ENCODE measurements around the gene CEP295NL. TPM values are rescaled to one million over a fixed set of nuclear protein-coding genes. Genes with fewer than 3 reads are reported as not detected.

The CEP295NL gene
- total RNA-seq, 1 experiment from 2014 or later, result 0.07 TPM

DNA sequence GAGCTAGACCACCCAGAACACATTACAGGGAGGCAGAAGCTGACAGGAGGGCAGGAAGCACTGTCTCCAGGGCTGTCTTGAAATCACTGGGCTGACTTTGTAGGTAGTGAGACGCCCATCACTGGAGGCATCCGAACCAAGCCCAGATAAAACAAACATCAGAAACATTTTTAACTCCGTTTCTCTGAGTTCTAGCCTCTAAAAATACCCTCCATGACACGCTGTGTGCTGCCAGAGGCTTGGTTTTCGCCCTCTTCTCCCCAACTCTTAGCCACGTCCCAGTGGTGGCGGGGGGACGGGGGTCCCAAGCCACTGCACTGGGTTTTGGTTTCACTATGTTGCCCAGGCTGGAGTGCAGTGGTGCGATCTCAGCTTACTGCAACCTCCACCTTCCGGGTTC lies 1.2 kb downstream of the CEP295NL start:
- no peaks in the 10 kb centered on the region; the same call in 1 of the 2 replicates for H3K36me3 ChIP-seq (replicated peaks; ENCODE audit: control insufficient read depth, insufficient read depth, low read length)
- H3K4me3 ChIP-seq (ENCODE audit: insufficient read depth, low read depth, low read length), result no peak overlapping the region
- H3K27me3 ChIP-seq (ENCODE audit: control insufficient read depth, insufficient read depth, low read length), result no peaks in the 10 kb centered on the region
- no peak for DNase-seq

DNA sequence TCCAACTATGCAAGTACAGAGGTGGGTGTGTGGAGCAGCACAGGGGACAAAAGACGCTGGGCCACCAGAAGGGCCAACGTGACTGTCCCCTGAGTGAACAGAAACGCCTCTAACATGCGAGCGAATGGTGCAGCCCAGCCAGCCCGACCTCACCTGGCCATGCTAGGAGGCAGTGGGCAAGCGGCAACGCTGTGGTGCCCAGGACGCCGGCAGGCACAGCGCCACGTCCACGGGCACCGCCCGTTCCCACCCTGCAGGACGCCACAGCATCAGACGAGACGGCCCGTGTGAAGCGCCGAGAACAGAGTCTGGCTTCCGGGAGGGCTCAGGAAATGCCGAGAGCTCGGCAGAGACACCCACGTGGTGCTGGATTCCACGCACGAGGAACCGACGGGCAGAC lies 2.2 kb downstream of the CEP295NL start:
- Histone ChIP-seq H3K4me3 (ENCODE audit: insufficient read depth, low read depth, low read length) (no peak overlapping the region), H3K36me3 (replicated peaks; ENCODE audit: control insufficient read depth, insufficient read depth, low read length) (no peaks in the 10 kb centered on the region; the same call in 1 of the 2 replicates), H3K27me3 (ENCODE audit: control insufficient read depth, insufficient read depth, low read length) (no peaks in the 10 kb centered on the region)
- no peak for DNase-seq

DNA sequence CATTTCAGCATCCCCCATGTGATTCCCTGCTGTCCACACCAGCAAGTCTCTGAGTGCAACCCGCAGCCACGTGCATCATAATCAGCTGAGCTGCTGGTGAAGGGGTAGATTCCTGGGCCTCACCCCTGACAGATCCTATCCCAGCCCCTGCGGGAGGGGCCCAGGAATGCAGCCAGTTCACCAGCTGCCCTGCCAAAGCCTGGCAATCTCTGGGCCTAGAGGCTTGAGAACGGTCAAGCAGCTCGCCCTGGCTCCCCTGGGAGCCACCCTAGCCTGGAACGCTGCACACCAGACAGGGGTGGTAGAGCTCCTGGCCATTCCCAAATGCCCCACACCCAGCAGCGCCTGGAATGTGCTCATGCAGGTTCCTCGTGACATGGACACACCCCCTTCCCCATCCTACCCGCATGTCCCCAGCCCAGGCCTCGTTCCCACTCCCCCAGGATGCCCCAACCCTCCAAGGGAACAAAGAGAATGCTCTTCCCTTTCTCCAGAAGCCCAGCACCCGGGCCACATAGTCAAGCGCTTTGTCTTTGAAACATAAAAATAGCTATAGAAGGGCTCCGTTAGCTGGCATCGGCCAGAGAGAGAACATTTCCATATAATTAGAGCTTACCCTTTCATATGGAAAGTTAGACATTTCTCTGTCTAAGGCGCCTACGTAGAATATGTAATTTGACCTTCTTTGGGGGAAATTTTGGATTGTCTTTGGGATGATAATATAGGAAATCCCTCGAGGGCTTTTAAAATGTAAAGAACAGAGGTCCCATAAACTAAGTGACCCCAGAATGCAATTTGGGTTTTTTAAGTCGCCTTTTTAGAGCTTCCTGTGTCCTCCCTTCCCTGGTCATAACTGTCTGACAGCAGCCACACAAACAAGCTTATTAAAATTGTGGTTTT lies 3.4 kb downstream of the CEP295NL start:
- no peaks in the 10 kb centered on the region; the same call in 1 of the 2 replicates for H3K36me3 ChIP-seq (replicated peaks; ENCODE audit: control insufficient read depth, insufficient read depth, low read length)
- DNase-seq, result peak; percentile 92

DNA sequence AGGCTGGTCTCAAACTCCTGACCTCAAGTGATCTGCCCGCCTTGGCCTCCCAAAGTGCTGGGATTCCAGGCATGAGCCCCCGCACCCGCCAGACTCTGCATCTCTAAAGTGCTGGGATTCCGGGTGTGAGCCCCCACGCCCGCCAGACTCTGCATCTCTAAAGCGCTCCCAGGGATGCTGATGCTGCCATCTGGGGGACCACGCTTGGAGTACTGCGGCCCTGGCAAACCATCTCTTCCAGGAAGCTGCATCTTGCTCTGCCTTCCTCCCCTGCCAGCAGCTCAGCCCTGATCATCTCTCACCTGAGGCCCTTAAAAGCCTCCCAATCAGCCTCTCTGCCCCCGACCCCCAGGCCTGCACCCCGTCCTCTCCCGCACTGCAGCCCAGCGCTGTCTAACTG lies 4.1 kb downstream of the CEP295NL start:
- DNase-seq, result no peak
- Histone ChIP-seq H3K4me3 (ENCODE audit: insufficient read depth, low read depth, low read length) (no peak overlapping the region), H3K36me3 (replicated peaks; ENCODE audit: control insufficient read depth, insufficient read depth, low read length) (no peaks in the 10 kb centered on the region; the same call in 1 of the 2 replicates)

More for the DNA sequence above, 3.4 kb downstream of the CEP295NL start:
- no peaks in the 10 kb centered on the region for H3K27me3 ChIP-seq (ENCODE audit: control insufficient read depth, insufficient read depth, low read length)
- H3K4me3 ChIP-seq (ENCODE audit: insufficient read depth, low read depth, low read length), result no peak overlapping the region

DNA sequence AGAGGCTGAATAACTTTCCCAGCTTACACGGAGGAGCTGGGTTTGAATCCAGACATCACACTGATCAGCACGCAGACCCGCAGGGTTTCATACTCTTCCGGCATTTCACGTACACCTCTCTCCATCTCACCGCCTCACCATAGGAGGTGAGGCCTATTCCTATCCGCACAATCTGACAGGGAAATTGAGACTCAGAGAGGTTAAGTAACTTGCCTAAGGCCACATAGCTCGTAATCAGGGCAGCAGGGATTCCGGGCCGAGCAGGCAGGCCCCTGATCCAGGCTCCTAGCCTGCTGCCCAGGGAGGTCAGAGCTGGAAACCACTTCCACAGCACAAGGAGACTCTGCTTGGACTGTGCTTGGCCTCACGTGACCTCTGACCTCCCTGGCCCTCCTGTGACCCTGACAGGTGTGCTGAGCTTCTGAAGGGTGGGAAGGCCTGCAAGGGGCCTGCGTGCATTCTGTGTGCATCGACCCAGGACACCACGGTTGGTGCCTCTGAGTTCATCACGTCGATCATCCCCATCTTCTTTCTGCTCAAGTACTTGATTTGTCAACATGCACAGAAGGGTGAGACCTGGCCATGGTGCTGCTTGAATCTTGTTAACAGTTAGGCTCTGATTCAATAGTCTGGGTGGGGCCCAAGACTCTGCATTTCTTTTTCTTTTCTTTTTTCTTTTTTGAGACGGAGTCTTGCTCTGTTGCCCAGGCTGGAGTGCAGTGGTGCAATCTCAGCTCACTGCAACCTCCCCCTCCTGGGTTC lies 4.7 kb downstream of the CEP295NL start:
- no peak overlapping the region for H3K4me3 ChIP-seq (ENCODE audit: insufficient read depth, low read depth, low read length)

More for the DNA sequence above, 4.1 kb downstream of the CEP295NL start:
- H3K27me3 ChIP-seq (ENCODE audit: control insufficient read depth, insufficient read depth, low read length), result no peaks in the 10 kb centered on the region

DNA sequence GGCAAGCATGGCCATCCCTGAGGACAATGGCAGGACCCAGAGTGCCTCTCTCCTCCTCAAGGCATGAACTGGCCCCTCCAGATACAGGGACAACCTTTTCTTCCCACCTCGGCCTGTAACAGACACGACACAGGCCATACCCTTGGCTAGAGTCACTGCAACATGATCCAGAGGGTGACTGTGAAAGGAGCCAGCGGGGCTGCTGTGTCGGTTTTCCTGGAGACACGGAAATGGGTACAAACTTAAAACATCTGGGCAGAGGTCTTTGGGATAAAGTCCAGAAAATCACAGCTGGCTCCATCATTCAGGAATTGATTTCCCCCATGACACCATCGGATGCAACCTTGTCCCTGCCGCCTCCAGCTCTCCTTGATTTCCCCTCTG lies 5.3 kb downstream of the CEP295NL start:
- no peaks in the 10 kb centered on the region; the same call in none of the 2 replicates for H3K36me3 ChIP-seq (replicated peaks; ENCODE audit: control insufficient read depth, insufficient read depth, low read length)
- H3K4me3 ChIP-seq (ENCODE audit: insufficient read depth, low read depth, low read length), result no peak overlapping the region
- no peak for DNase-seq
- no peaks in the 10 kb centered on the region for H3K27me3 ChIP-seq (ENCODE audit: control insufficient read depth, insufficient read depth, low read length)

More for the DNA sequence above, 4.7 kb downstream of the CEP295NL start:
- Histone ChIP-seq H3K36me3 (replicated peaks; ENCODE audit: control insufficient read depth, insufficient read depth, low read length) (no peaks in the 10 kb centered on the region; the same call in none of the 2 replicates), H3K27me3 (ENCODE audit: control insufficient read depth, insufficient read depth, low read length) (no peaks in the 10 kb centered on the region)
- no peak for DNase-seq

DNA sequence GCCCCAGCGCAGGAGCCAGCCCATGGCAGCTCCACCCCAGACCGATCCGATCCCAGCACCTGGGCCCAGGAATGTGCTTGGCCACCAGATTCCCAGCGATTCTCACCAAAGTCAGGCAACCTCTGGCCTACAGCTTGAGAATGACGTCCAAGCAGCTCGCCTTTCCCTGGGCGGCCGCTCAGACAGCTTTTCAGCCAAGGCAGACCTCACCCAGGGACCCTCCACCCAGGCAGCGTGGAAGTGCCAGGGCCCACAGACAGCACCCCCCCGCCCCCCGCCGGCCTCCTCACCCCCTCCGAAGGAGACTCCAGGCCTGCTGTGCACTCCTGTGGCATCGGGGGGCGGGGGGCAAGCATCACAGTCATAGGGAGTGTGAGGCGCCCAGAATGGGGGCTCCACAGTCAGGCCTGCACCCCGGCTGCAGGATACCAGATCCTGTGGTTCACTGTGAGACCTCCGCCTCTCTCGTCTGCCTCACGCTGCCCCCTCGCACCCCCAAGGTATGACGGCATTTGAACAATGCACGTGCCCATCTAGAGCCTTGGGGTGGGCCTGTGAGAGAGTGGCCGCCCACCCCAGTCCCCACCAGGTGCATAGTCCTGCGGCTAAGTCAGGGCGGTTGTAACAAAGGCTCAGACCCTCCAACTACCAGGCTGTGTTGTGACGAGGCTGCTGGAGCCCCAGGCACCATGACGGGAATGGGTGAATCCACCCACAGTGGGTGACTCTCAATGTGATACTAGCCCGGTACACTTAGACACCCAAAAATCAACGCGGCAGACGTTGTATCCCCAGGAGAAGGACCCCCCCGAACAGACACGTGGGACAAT lies 6.0 kb downstream of the CEP295NL start:
- Histone ChIP-seq H3K27me3 (ENCODE audit: control insufficient read depth, insufficient read depth, low read length) (no peaks in the 10 kb centered on the region), H3K4me3 (ENCODE audit: insufficient read depth, low read depth, low read length) (no peak overlapping the region), H3K36me3 (replicated peaks; ENCODE audit: control insufficient read depth, insufficient read depth, low read length) (no peaks in the 10 kb centered on the region; the same call in none of the 2 replicates)
- DNase-seq, result no peak

DNA sequence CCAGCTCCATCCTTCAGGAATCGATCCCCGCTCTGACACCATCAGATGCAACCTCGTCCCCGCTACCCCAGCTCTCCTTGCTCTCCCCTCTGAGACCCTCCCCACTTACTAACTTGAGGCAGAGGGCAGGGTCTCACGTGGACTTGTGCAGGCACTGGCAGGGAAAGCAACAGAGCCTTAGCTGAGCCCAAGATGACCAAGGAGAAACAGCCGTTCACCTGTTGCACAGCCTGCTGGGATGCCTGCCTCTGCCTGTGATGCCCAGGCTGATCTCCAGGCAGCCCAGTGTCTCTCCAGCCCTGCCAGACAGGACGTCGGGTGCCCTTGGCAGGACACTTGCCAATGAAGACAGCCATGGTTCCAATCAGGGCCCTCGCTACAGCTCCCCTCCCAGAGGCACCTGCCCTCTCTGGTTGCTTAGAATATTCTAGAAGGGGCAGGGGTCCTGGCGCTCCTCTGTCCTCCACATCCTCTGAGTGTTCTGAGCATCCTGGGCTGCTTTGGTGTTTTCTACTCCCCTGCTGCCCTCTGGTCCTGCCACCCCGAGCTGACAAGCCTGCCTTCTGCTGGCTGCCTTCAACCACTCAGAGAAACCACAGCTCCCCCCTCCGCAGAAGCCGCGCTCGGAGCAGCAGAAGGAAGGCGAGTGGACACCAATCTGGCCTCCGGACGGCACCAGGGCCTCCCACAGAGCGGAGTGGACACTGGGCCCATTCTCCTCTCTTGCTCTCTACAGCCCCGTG lies 6.7 kb downstream of the CEP295NL start:
- Histone ChIP-seq H3K36me3 (replicated peaks; ENCODE audit: control insufficient read depth, insufficient read depth, low read length) (no peaks in the 10 kb centered on the region; the same call in none of the 2 replicates), H3K27me3 (ENCODE audit: control insufficient read depth, insufficient read depth, low read length) (no peaks in the 10 kb centered on the region), H3K4me3 (ENCODE audit: insufficient read depth, low read depth, low read length) (no peak overlapping the region)
- no peak for DNase-seq

DNA sequence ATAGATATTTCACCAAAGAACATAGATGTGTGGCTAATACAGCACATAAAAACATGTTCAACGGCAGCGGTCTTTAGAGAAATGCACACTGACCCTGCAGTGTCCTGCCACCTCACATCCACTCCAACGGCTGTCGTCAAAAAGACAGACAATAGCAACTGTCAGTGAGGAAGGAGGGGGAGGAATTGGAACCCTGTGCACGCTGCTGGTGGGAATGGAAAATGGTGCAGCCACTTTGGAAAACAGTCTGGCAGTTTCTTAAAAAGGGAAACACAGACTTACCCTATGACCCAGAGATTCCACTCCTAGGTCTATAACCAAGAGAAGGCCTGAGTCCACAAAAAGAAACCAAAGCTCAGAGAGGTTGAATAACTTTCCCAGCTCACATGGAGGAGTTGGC lies 7.7 kb downstream of the CEP295NL start:
- Histone ChIP-seq H3K27me3 (ENCODE audit: control insufficient read depth, insufficient read depth, low read length) (no peaks in the 10 kb centered on the region), H3K36me3 (replicated peaks; ENCODE audit: control insufficient read depth, insufficient read depth, low read length) (no peaks in the 10 kb centered on the region; the same call in none of the 2 replicates), H3K4me3 (ENCODE audit: insufficient read depth, low read depth, low read length) (no peak overlapping the region)
- DNase-seq, result no peak

DNA sequence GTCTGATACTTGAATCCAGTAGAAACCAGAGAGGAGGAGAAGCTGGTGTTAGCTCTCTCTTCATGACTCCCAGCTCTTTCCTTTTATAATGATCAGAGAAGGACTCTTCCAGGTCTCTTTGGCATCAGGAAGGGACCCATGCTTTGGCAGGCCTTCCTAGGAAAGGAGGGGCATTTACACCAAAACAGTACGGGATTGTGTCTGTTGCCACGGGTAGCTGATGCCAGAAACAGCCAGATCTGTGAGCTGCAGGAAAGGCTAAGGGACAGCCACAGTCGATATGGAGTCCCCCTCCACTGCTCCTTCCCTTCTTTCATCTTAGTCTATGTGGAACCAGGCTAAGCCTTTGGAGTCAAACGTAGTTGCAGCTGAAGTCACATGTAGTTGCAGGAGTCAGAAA lies 9.3 kb downstream of the CEP295NL start:
- no peaks in the 10 kb centered on the region for H3K27me3 ChIP-seq (ENCODE audit: control insufficient read depth, insufficient read depth, low read length)
- no peak overlapping the region for H3K4me3 ChIP-seq (ENCODE audit: insufficient read depth, low read depth, low read length)
- no peak for DNase-seq
- H3K36me3 ChIP-seq (replicated peaks; ENCODE audit: control insufficient read depth, insufficient read depth, low read length), result no peaks in the 10 kb centered on the region; the same call in none of the 2 replicates

DNA sequence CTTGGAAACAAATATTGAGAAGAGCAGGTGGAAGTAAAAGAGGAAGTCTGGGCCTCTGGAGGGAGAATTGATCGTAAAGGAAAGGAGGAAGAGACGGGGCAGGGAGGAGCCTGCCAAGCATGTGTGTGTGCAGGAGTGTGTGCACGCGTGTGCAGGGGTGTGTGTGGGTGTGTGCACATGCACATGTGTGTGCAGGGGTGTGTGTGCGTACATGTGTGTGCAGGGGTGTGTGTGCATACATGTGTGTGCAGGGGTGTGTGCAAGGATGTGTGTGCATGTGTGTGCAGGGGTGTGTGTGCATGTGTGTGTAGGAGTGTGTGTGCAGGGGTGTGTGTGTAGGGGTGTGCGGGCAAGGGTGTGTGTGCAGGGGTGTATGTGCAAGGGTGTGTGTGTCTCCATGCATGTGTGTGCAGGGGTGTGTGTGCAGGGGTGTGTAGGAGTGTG lies 10.0 kb downstream of the CEP295NL start:
- no peak overlapping the region for H3K4me3 ChIP-seq (ENCODE audit: insufficient read depth, low read depth, low read length)
- DNase-seq, result no peak
- no peaks in the 10 kb centered on the region; the same call in 1 of the 2 replicates for H3K36me3 ChIP-seq (replicated peaks; ENCODE audit: control insufficient read depth, insufficient read depth, low read length)
- H3K27me3 ChIP-seq (ENCODE audit: control insufficient read depth, insufficient read depth, low read length), result no peaks in the 10 kb centered on the region

DNA sequence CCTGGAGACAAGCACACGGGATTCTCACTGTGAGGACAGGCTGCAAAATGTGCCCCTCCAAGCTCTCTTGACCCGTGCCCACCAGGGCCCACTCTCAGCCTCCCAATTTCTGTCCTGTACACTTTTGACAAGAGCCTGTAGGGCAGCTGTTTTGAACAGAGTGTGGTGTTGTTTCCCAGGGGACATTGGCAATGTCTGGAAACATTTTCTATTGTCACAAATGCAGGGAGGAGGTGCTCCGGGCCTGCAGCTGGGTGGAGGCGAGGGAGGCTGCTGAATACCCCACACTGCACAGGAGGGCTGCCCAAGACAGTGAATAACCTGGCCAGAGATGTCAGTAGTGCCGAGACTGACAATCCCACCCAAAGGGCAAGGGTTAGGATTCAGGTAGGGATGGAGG lies 10.5 kb downstream of the CEP295NL start:
- Histone ChIP-seq H3K27me3 (ENCODE audit: control insufficient read depth, insufficient read depth, low read length) (no peaks in the 10 kb centered on the region), H3K36me3 (replicated peaks; ENCODE audit: control insufficient read depth, insufficient read depth, low read length) (no peaks in the 10 kb centered on the region; the same call in 1 of the 2 replicates), H3K4me3 (ENCODE audit: insufficient read depth, low read depth, low read length) (no peak overlapping the region)
- no peak for DNase-seq

DNA sequence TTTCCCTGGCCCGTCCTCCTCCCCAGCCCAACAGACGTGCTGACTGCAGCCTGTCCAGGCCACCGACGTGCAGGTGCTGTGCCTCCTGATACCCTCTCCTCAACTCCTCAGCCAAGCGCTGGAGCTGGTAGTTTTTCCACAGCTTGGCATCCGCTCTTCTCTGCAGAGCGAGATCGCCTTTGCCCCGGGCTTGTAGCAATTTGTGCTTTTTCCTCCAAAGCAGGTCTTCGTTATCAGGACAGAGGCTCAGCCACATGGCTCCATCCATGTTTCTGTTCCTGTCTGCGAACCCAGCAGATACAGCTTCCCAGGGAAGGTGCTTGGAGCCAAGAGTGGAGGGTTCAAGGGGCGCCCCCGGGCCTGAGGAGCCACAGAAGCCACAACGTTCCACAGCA lies 10.9 kb downstream of the CEP295NL start:
- no peaks in the 10 kb centered on the region; the same call in 1 of the 2 replicates for H3K36me3 ChIP-seq (replicated peaks; ENCODE audit: control insufficient read depth, insufficient read depth, low read length)
- DNase-seq, result no peak
- H3K27me3 ChIP-seq (ENCODE audit: control insufficient read depth, insufficient read depth, low read length), result no peaks in the 10 kb centered on the region
- H3K4me3 ChIP-seq (ENCODE audit: insufficient read depth, low read depth, low read length), result no peak overlapping the region

Data from H7 (cell line).